HCT116 (cell line): ENCODE data around the gene TGFBRAP1. TPM values are rescaled to one million over a fixed set of nuclear protein-coding genes. Genes with fewer than 3 reads are reported as not detected.

Experiments used
- ATAC-seq: fragments of 200-7000 bp; cut with Tn5 transposase; 2 replicates; pipeline ENCODE4 v1.9.1; 2020; ENCODE audit warnings: mild to moderate bottlenecking, moderate library complexity
- BruUV-seq: library from RNA; stranded (reverse); fragments of 400-500 nt; replicated peaks from 2 replicates; lab custom pipeline; 2021; lab: Mats Ljungman, UMichigan
- CTCF ChIA-PET: fragments of 300-600 bp; sonication (Branson Sonifier 250); formaldehyde crosslinking; loops from one replicate; lab custom pipeline; 2021; ENCODE audit warnings: antibody characterized with exemption; lab: Charles Lee
- POLR2A ChIA-PET: fragments of 300-600, 350-600 bp; sonication (Branson Sonifier 250); formaldehyde crosslinking; loops from one replicate; lab custom pipeline; 2021; ENCODE audit warnings: antibody characterized with exemption; lab: Charles Lee
- RAD21 ChIA-PET, 2 experiments: fragments of 300-600 bp; sonication (Branson Sonifier 250); formaldehyde crosslinking; loops; one replicate each; lab custom pipeline; 2023; ENCODE audit warnings: low total read pairs in 2 of 2; ENCODE audit not compliant: uncharacterized antibody in 2 of 2, unreplicated experiment in 2 of 2, low non-redundant PET in 1 of 2; lab: Charles Lee
- DNase-seq: peaks from one replicate; pipeline ENCODE4 v3.0.0-alpha.2; 2010; ENCODE audit warnings: low read depth, low spot score
- H2AFZ ChIP-seq: fragments of 200-600 bp; shearing (Covaris generic), sonication (generic); 2 replicates; pipeline ENCODE4 v1.6.1; 2017; ENCODE audit warnings: low read depth, mixed run types, mixed read lengths, antibody characterized with exemption, low read length; ENCODE audit not compliant: poor library complexity, severe bottlenecking
- H3K27ac ChIP-seq: 2 replicates; pipeline ENCODE4 v1.5.1; 2012; ENCODE audit warnings: low read depth, low read length
- H3K27me3 ChIP-seq: fragments of 200-600 bp; sonication (generic); 2 replicates; pipeline ENCODE4 v1.6.1; 2016; ENCODE audit warnings: mixed run types, low read length, mixed read lengths; ENCODE audit not compliant: insufficient read depth
- H3K36me3 ChIP-seq, 2 experiments: fragments of 200-500 bp in 1 of 2; fragments of 200-600 bp in 1 of 2; sonication (Bioruptor generic) in 1 of 2; sonication (generic) in 1 of 2; 2 replicates each; pipeline versions ENCODE4 v1.5.1 to v1.6.1; 2014 to 2016; ENCODE audit warnings: low read length in 2 of 2, inconsistent platforms in 1 of 2, mixed read lengths in 1 of 2, mixed run types in 1 of 2; ENCODE audit not compliant: insufficient read depth in 2 of 2, control insufficient read depth in 1 of 2
- H3K4me1 ChIP-seq, 2 experiments: fragments of 200-600 bp in 1 of 2; sonication (generic) in 1 of 2; 2 replicates each; pipeline versions ENCODE4 v1.5.1 to v1.6.1; 2012 to 2017; ENCODE audit warnings: low read length in 2 of 2, inconsistent platforms in 1 of 2, mild to moderate bottlenecking in 1 of 2, mixed read lengths in 1 of 2, mixed run types in 1 of 2, moderate library complexity in 1 of 2; ENCODE audit not compliant: insufficient read depth in 2 of 2, control insufficient read depth in 1 of 2
- H3K4me2 ChIP-seq: fragments of 200-600 bp; sonication (generic); 2 replicates; pipeline ENCODE4 v1.6.1; 2017; ENCODE audit warnings: mixed run types, low read length, mixed read lengths
- H3K4me3 ChIP-seq, 2 experiments: fragments of 200-600 bp in 1 of 2; sonication (generic) in 1 of 2; replicated peaks in 1 of 2; 2 replicates each; pipeline ENCODE4 v1.5.1; 2011 to 2016; ENCODE audit warnings: low read length in 2 of 2, control low read depth in 1 of 2, low read depth in 1 of 2, mild to moderate bottlenecking in 1 of 2, mixed read lengths in 1 of 2, mixed run types in 1 of 2
- H3K79me2 ChIP-seq: fragments of 200-600 bp; sonication (generic); 2 replicates; pipeline ENCODE4 v1.6.1; 2017; ENCODE audit warnings: mild to moderate bottlenecking, mixed run types, low read length, moderate library complexity, mixed read lengths; ENCODE audit not compliant: insufficient read depth
- H3K9ac ChIP-seq: fragments of 200-600 bp; sonication (generic); 2 replicates; pipeline ENCODE4 v1.6.1; 2016; ENCODE audit warnings: low read length, mixed read lengths
- H3K9me2 ChIP-seq: fragments of 200-600 bp; sonication (generic), shearing (Covaris generic); 2 replicates; pipeline ENCODE4 v1.6.1; 2017; ENCODE audit warnings: mixed run types, mild to moderate bottlenecking, moderate library complexity; ENCODE audit not compliant: insufficient read depth
- H3K9me3 ChIP-seq, 2 experiments: fragments of 200-500 bp in 1 of 2; fragments of 200-600 bp in 1 of 2; sonication (Bioruptor generic) in 1 of 2; sonication (generic) in 1 of 2; 2 replicates each; pipeline ENCODE4 v1.6.1; 2014 to 2017; ENCODE audit warnings: low read length in 2 of 2, mixed read lengths in 2 of 2, inconsistent platforms in 1 of 2, low read depth in 1 of 2, mild to moderate bottlenecking in 1 of 2, mixed run types in 1 of 2, moderate library complexity in 1 of 2; ENCODE audit not compliant: control insufficient read depth in 1 of 2, insufficient read depth in 1 of 2
- H4K20me1 ChIP-seq: fragments of 200-600 bp; sonication (generic), shearing (Covaris generic); 2 replicates; pipeline ENCODE4 v1.6.1; 2017; ENCODE audit warnings: mixed run types, mild to moderate bottlenecking, moderate library complexity; ENCODE audit not compliant: insufficient read depth
- CEBPB ChIP-seq: IDR thresholded peaks from 2 replicates; pipeline ENCODE4 v1.6.1; 2012; ENCODE audit warnings: low read depth
- CTCF ChIP-seq, 3 experiments: fragments of 200-600 bp in 1 of 3; sonication (generic) in 1 of 3; IDR thresholded peaks in 2 of 3; conservative IDR thresholded peaks in 1 of 3; 2 replicates each; pipeline ENCODE4 v1.5.1; 2012 to 2017; ENCODE audit warnings: low read depth in 2 of 3, low read length in 2 of 3, antibody characterized with exemption in 1 of 3, borderline replicate concordance in 1 of 3, control low read depth in 1 of 3, mild to moderate bottlenecking in 1 of 3, mixed read lengths in 1 of 3, mixed run types in 1 of 3, moderate library complexity in 1 of 3; ENCODE audit not compliant: insufficient read depth in 1 of 3
- POLR2AphosphoS5 ChIP-seq: IDR thresholded peaks from 2 replicates; pipeline ENCODE4 v1.6.1; 2011; ENCODE audit warnings: mild to moderate bottlenecking, low read depth, low read length, moderate library complexity
- RAD21 ChIP-seq: IDR thresholded peaks from 2 replicates; pipeline ENCODE4 v1.6.1; 2012; ENCODE audit warnings: low read depth, mild to moderate bottlenecking
- REST ChIP-seq: IDR thresholded peaks from 2 replicates; pipeline ENCODE4 v1.6.1; 2012; ENCODE audit warnings: low read depth
- SP1 ChIP-seq: IDR thresholded peaks from 2 replicates; pipeline ENCODE4 v1.6.1; 2012; ENCODE audit warnings: low read depth
- TCF7L2 ChIP-seq: IDR thresholded peaks from 2 replicates; pipeline ENCODE4 v1.7.0; 2011; ENCODE audit warnings: borderline replicate concordance, inconsistent platforms; ENCODE audit not compliant: insufficient read depth, insufficient read length; ENCODE audit errors: extremely low read depth
- ZNF274 ChIP-seq: fragments of 200-500 bp; sonication (Bioruptor generic); IDR thresholded peaks from 2 replicates; pipeline ENCODE4 v1.6.1; 2014; ENCODE audit warnings: mild to moderate bottlenecking, low read depth, low read length, inconsistent platforms
- intact Hi-C: fragments of 100-400 bp; cut with micrococcal nuclease; formaldehyde crosslinking; loops from 2 replicates; pipeline ENCODE4 v1.10.0; 2022
- total RNA-seq: library from RNA; stranded (reverse); gene quantifications from one replicate; pipeline ENCODE4 v1.2.1, GENCODE V29; 2021; ENCODE audit not compliant: unreplicated experiment

Gene TGFBRAP1
- total RNA-seq, 1 experiment from 2014 or later: 18.3 TPM

GRCh38 chr2:105278654-105279053 lies 50.9 kb downstream of the TGFBRAP1 start:
- CTCF ChIA-PET: interaction anchor here (1.7 kb wide), 1 partner anchor 16 kb away, joined by 5 read pairs; no protein-coding TSS in a partner anchor
- peak; percentile 49; the same call in 1 of the 2 replicates for ATAC-seq

GRCh38 chr2:105274046-105274445 lies 55.5 kb downstream of the TGFBRAP1 start:
- H3K36me3 ChIP-seq: peaks cover 19 to 27% of the 10 kb centered on the region in 2 experiments; a peak in 3 of 4 replicates
- DNase-seq (no peak), ATAC-seq (no peak)
- H3K4me2 ChIP-seq: no peak overlapping the region
- H3K9me2 ChIP-seq: no peaks in the 10 kb centered on the region
- H3K27me3 ChIP-seq: no peaks in the 10 kb centered on the region
- intact Hi-C loops: no loop called here
- ChIA-PET POLR2A (no interaction called here), RAD21 (no interaction called here), CTCF (no interaction called here)
- BruUV-seq: no TSS peak
- H2AFZ ChIP-seq: no peak overlapping the region
- no peaks in the 10 kb centered on the region for H3K9me3 ChIP-seq
- H4K20me1 ChIP-seq: no peaks in the 10 kb centered on the region
- H3K4me1 ChIP-seq: no peaks in the 10 kb centered on the region
- H3K9ac ChIP-seq: no peak overlapping the region
- H3K79me2 ChIP-seq: no peaks in the 10 kb centered on the region
- no peak overlapping the region for H3K4me3 ChIP-seq
- H3K27ac ChIP-seq: no peak overlapping the region
- TF ChIP-seq CTCF (IDR thresholded peaks at IDR 0.05 in 2 of 3, conservative IDR thresholded peaks at IDR 0.05 in 1 of 3; ENCODE audit: borderline replicate concordance in 1 of 3, insufficient read depth in 1 of 3, low read depth in 2 of 3, low read length in 2 of 3): no peak
- no peak for TF ChIP-seq POLR2AphosphoS5
- TF ChIP-seq REST: no peak
- no peak for TF ChIP-seq CEBPB
- no peak for TF ChIP-seq TCF7L2
- no peak for TF ChIP-seq ZNF274

More at GRCh38 chr2:105278654-105279053, 50.9 kb downstream of the TGFBRAP1 start:
- no peak for DNase-seq
- Histone ChIP-seq H3K36me3 (peaks cover 17 to 21% of the 10 kb centered on the region in 2 experiments), H3K27me3 (no peaks in the 10 kb centered on the region), H3K4me1 (no peaks in the 10 kb centered on the region), H3K79me2 (no peaks in the 10 kb centered on the region), H3K9me3 (no peaks in the 10 kb centered on the region), H3K4me3 (no peak overlapping the region), H3K27ac (no peak overlapping the region)
- TF ChIP-seq RAD21 (no peak), CTCF (IDR thresholded peaks at IDR 0.05 in 2 of 3, conservative IDR thresholded peaks at IDR 0.05 in 1 of 3; ENCODE audit: borderline replicate concordance in 1 of 3, insufficient read depth in 1 of 3, low read depth in 2 of 3, low read length in 2 of 3) (peak in 1 of 3 experiments; percentile 23; a peak in 1 of 6 replicates), SP1 (no peak)
- TF ChIP-seq, all 23 proteins: peak for 1
- intact Hi-C loops: no loop called here
- no peak overlapping the region for H3K4me2 ChIP-seq
- no peaks in the 10 kb centered on the region for H4K20me1 ChIP-seq
- no peaks in the 10 kb centered on the region for H3K9me2 ChIP-seq
- H3K9ac ChIP-seq: no peak overlapping the region
- RAD21 ChIA-PET: no interaction called here
- BruUV-seq: no TSS peak
- H2AFZ ChIP-seq: no peak overlapping the region
- POLR2A ChIA-PET: no interaction called here
